K562 (cell line): ENCODE measurements around the gene GAMT. TPM values are rescaled to one million over a fixed set of nuclear protein-coding genes. Genes with fewer than 3 reads are reported as not detected.

ENCODE experiments used
- CHD4 ChIP-seq: fragments of 200-600 bp; sonication (generic); IDR thresholded peaks from 3 replicates; pipeline ENCODE4 v1.6.1; 2012; ENCODE audit warnings: low read depth, mild to moderate bottlenecking, mixed read lengths, low read length, inconsistent platforms; ENCODE audit not compliant: insufficient read depth, insufficient replicate concordance, poor library complexity, severe bottlenecking
- ELK1 ChIP-seq: sonication (generic); formaldehyde crosslinking; IDR thresholded peaks from 2 replicates; pipeline ENCODE4 v1.8.1; 2022; ENCODE audit warnings: missing genetic modification reagents
- L3MBTL2 ChIP-seq: fragments of 450-650 bp; IDR thresholded peaks from 2 replicates; pipeline ENCODE4 v1.6.1; 2016; ENCODE audit warnings: mild to moderate bottlenecking, moderate library complexity
- MAZ ChIP-seq, 2 experiments: fragments of 450-650 bp in 1 of 2; sonication (generic) in 1 of 2; formaldehyde crosslinking; IDR thresholded peaks in 1 of 2; conservative IDR thresholded peaks in 1 of 2; 2 replicates each; pipeline versions ENCODE4 v1.4.0 to v1.5.0; 2020; ENCODE audit warnings: mild to moderate bottlenecking in 1 of 2, missing genetic modification reagents in 1 of 2
- NR4A1 ChIP-seq, 2 experiments: fragments of 250-450 bp in 1 of 2; fragments of 450-650 bp in 1 of 2; sonication (Bioruptor Pico) in 1 of 2; IDR thresholded peaks; 2 replicates each; pipeline versions ENCODE4 v1.4.0 to v1.6.1; 2016 to 2020; ENCODE audit warnings: mild to moderate bottlenecking in 2 of 2, missing compliant biosample characterization in 1 of 2, missing genetic modification characterization in 1 of 2, moderate library complexity in 1 of 2
- RCOR1 ChIP-seq, 2 experiments: IDR thresholded peaks; 2 replicates each; pipeline ENCODE4 v1.6.1; 2012; ENCODE audit warnings: low read depth in 2 of 2, low read length in 2 of 2, borderline replicate concordance in 1 of 2, improper control_type of control experiment in 1 of 2
- SMARCA4 ChIP-seq: fragments of 450-650 bp; IDR thresholded peaks from 2 replicates; pipeline ENCODE4 v1.6.1; 2016
- SNRNP70 ChIP-seq: fragments of 200-400 bp; formaldehyde crosslinking; optimal IDR thresholded peaks from 2 replicates; pipeline ENCODE3; 2017; ENCODE audit warnings: low read depth, low read length
- ZNF232 ChIP-seq: sonication (generic); formaldehyde crosslinking; IDR thresholded peaks from 2 replicates; pipeline ENCODE4 v1.8.0; 2022; ENCODE audit warnings: mild to moderate bottlenecking, missing genetic modification reagents
- ZNF263 ChIP-seq: sonication (generic); formaldehyde crosslinking; IDR thresholded peaks from 2 replicates; pipeline ENCODE4 v1.8.0; 2022; ENCODE audit warnings: mild to moderate bottlenecking, missing genetic modification reagents, borderline replicate concordance
- ZNF740 ChIP-seq, 3 experiments: fragments of 200-800 bp in 1 of 3; sonication (Bioruptor generic) in 1 of 3; sonication (generic) in 1 of 3; formaldehyde crosslinking in 1 of 3; IDR thresholded peaks; 2 replicates each; pipeline versions ENCODE4 v1.6.1 to v1.8.0; 2016 to 2022; ENCODE audit warnings: mild to moderate bottlenecking in 2 of 3, missing compliant biosample characterization in 2 of 3, missing genetic modification characterization in 2 of 3, missing genetic modification reagents in 1 of 3
- polyA plus RNA-seq, 8 experiments: library from polyadenylated mRNA; depleted of rRNA in 4 of 8; stranded (reverse) in 5 of 8; unstranded in 3 of 8; fragments of >200 nt; fragmentation: Nextera tagmentation in 2 of 8; fragmentation: Illumina TruSeq in 1 of 8; extraction: Ambion mirVana in 2 of 8; extraction: Trizol in 1 of 8; gene quantifications; 2 replicates each; pipeline versions ENCODE4 v1.2.1 to v1.2.3, GENCODE V29; 2011 to 2014; ENCODE audit warnings: inconsistent platforms in 1 of 8, missing spikeins in 1 of 8
- total RNA-seq, 7 experiments: library from RNA; depleted of rRNA in 6 of 7; stranded (reverse); fragments of >200 nt in 6 of 7; fragmentation: Illumina TruSeq in 2 of 7; extraction: Trizol in 2 of 7; gene quantifications; 2 replicates each; pipeline versions ENCODE4 v1.2.1 to v1.2.3, GENCODE V29; 2011 to 2021; ENCODE audit warnings: low replicate concordance in 1 of 7
- TF ChIP-seq, protein P1 (sequence below), 2 experiments: fragments of 450-650 bp; formaldehyde crosslinking in 1 of 2; IDR thresholded peaks; 2 replicates each; pipeline versions ENCODE4 v1.4.0 to v1.6.1; 2014 to 2020; ENCODE audit warnings: mild to moderate bottlenecking in 2 of 2, borderline replicate concordance in 1 of 2, low read depth in 1 of 2

Gene GAMT
- total and polyA plus RNA-seq, 9 of the 15 experiments (the other 6 are each of a cell fraction or from before 2014, with no cell fraction given): 1.3 to 35.3 (median 27.2) TPM

DNA sequence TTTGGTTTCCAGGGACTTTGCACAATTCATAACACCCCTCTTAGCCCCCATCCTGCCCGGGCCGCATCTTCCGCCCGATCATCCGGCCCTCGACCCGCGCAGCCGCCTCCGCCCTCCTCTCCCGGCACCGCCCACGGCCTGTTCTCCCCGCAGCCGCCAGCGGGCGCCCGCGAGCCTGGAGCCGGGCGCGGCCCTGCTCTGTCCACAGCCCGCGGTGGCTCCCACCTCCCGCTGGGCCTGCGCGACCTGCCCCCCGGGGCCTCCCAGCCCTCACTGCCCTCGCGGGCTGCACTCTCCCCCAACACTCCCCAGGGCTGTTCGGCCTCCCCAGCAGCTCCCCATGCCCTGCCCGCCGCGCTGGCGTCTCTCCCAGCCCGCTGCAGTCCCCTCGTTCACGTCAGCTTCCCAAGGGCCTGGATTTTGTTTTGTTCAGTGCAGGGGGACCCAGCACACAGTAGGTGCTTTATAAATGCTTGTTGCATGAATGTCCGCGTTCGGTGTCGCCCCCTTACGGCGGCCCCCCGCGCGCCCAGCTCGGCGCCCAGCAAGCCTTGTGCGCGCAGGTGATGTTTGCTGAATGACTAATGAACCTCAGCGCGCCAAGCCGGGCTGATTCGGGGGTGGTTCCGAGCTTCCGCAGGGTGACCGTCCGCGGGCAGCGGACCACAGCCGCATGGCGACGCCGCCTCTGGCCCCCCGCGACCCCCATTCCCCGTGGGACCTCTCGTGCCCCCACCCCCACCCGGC, 44.0 kb upstream of the GAMT start (continued):
- peak; percentile 83 for TF ChIP-seq ZNF740 (CRISPR knock-in tag; IDR thresholded peaks at IDR 0.05)
- no peak for TF ChIP-seq ZNF740 (tag; IDR thresholded peaks at IDR 0.05)
- TF ChIP-seq MAZ (CRISPR knock-in tag; conservative IDR thresholded peaks at IDR 0.05 in 1 of 2, IDR thresholded peaks at IDR 0.05 in 1 of 2): peak; percentile 70 to 84
- no peak for TF ChIP-seq ELK1 (CRISPR knock-in tag)
- TF ChIP-seq NR4A1 (CRISPR knock-in tag; IDR thresholded peaks at IDR 0.05): no peak
- 0 out of 2 replicates have a peak, but pooled peaks have one; percentile 54 for TF ChIP-seq NR4A1 (tag; IDR thresholded peaks at IDR 0.05)
- no peak for TF ChIP-seq SMARCA4
- TF ChIP-seq, protein P1, sequence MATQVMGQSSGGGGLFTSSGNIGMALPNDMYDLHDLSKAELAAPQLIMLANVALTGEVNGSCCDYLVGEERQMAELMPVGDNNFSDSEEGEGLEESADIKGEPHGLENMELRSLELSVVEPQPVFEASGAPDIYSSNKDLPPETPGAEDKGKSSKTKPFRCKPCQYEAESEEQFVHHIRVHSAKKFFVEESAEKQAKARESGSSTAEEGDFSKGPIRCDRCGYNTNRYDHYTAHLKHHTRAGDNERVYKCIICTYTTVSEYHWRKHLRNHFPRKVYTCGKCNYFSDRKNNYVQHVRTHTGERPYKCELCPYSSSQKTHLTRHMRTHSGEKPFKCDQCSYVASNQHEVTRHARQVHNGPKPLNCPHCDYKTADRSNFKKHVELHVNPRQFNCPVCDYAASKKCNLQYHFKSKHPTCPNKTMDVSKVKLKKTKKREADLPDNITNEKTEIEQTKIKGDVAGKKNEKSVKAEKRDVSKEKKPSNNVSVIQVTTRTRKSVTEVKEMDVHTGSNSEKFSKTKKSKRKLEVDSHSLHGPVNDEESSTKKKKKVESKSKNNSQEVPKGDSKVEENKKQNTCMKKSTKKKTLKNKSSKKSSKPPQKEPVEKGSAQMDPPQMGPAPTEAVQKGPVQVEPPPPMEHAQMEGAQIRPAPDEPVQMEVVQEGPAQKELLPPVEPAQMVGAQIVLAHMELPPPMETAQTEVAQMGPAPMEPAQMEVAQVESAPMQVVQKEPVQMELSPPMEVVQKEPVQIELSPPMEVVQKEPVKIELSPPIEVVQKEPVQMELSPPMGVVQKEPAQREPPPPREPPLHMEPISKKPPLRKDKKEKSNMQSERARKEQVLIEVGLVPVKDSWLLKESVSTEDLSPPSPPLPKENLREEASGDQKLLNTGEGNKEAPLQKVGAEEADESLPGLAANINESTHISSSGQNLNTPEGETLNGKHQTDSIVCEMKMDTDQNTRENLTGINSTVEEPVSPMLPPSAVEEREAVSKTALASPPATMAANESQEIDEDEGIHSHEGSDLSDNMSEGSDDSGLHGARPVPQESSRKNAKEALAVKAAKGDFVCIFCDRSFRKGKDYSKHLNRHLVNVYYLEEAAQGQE (IDR thresholded peaks at IDR 0.05; ENCODE audit: borderline replicate concordance): peak; percentile 71
- TF ChIP-seq, protein P1 (CRISPR knock-in tag; IDR thresholded peaks at IDR 0.05; ENCODE audit: low read depth): peak; percentile 82
- TF ChIP-seq CHD4: peak; percentile 36
- peak; percentile 47; the same call in 1 of the 2 replicates for TF ChIP-seq L3MBTL2
- peak in 1 of 2 experiments; percentile 74; a peak in 2 of 4 replicates for TF ChIP-seq RCOR1 (IDR thresholded peaks at IDR 0.05; ENCODE audit: borderline replicate concordance in 1 of 2, low read depth in 2 of 2, low read length in 2 of 2)
- no peak for TF ChIP-seq SNRNP70
- no peak for TF ChIP-seq ZNF232 (CRISPR knock-in tag)
- TF ChIP-seq ZNF263 (CRISPR knock-in tag): peak; percentile 74; the same call in 1 of the 2 replicates
